CD4-positive, alpha-beta T cell treated with Interleukin-10 for 1 hour (primary cell): Measurements from ENCODE around the gene CHD1.
A peak's percentile ranks its signal among the peaks of the same experiment; 100 is the strongest.

Experiments
- DNase-seq: peaks from one replicate; pipeline ENCODE4 v3.0.0-alpha.2; 2020

The CHD1 gene

GRCh38 chr5:98891591-98891990 lies 37.2 kb downstream of the CHD1 start:
- no peak for DNase-seq

GRCh38 chr5:98880598-98880997 lies 48.2 kb downstream of the CHD1 start:
- no peak for DNase-seq

GRCh38 chr5:98880151-98880550 lies 48.7 kb downstream of the CHD1 start:
- no peak for DNase-seq

GRCh38 chr5:98877600-98877999 lies 51.2 kb downstream of the CHD1 start:
- no peak for DNase-seq

- DNase-seq: no peak
These were observed 56.1 kb downstream of the CHD1 start for GRCh38 chr5:98872674-98873073.

- DNase-seq: no peak
These were observed 63.1 kb downstream of the CHD1 start for GRCh38 chr5:98865690-98866089.

GRCh38 chr5:98847054-98847453 lies 81.8 kb downstream of the CHD1 start:
- no peak for DNase-seq

GRCh38 chr5:98846520-98846919 lies 82.3 kb downstream of the CHD1 start:
- no peak for DNase-seq

- DNase-seq: no peak
These were observed 82.9 kb downstream of the CHD1 start for GRCh38 chr5:98845878-98846277.

GRCh38 chr5:98844865-98845264 lies 83.9 kb downstream of the CHD1 start:
- no peak for DNase-seq

GRCh38 chr5:98843481-98843880 lies 85.3 kb downstream of the CHD1 start:
- no peak for DNase-seq

GRCh38 chr5:98840946-98841345 lies 87.9 kb downstream of the CHD1 start:
- no peak for DNase-seq

- DNase-seq: peak; percentile 16
These were observed 89.1 kb downstream of the CHD1 start for GRCh38 chr5:98839469-98840383.

GRCh38 chr5:98836175-98836574 lies 92.6 kb downstream of the CHD1 start:
- DNase-seq: no peak

- DNase-seq: no peak
These were observed 101.1 kb downstream of the CHD1 start for GRCh38 chr5:98827588-98828284.

- peak; percentile 25 for DNase-seq
These were observed 101.6 kb downstream of the CHD1 start for GRCh38 chr5:98827161-98827560.

GRCh38 chr5:98825582-98826375 lies 103.0 kb downstream of the CHD1 start:
- DNase-seq: no peak

- DNase-seq: no peak
These were observed 112.1 kb downstream of the CHD1 start for GRCh38 chr5:98816582-98817222.

- DNase-seq: no peak
These were observed 115.1 kb downstream of the CHD1 start for GRCh38 chr5:98813755-98814154.

- no peak for DNase-seq
These were observed 118.6 kb downstream of the CHD1 start for GRCh38 chr5:98810206-98810605.

GRCh38 chr5:98807806-98808205 lies 121.0 kb downstream of the CHD1 start:
- DNase-seq: no peak

GRCh38 chr5:98805070-98805469 lies 123.7 kb downstream of the CHD1 start:
- no peak for DNase-seq

GRCh38 chr5:98804066-98804465 lies 124.7 kb downstream of the CHD1 start:
- DNase-seq: no peak
